ENCODE data around the gene ROBO4.

DNA sequence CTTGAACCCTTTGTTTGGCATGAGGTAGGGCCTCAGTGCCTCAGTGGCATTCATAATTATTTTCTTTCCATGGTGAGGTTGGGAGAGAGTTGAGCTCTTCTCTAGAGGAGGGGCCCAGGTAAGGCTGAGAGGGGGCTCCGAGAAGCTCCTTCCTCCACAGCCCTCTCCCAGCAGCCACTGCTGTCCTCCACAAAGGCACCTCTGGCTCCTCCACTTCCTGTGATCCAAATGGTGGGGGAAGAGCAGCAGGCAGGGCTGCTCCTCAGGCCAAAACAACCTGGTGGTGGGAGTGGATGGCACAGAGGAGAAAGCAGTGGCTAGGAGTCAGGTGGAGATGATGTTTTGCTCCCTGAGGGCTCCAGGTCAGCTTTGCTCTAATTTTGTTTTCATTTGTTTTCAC, 13.3 kb downstream of the ROBO4 start:
- no peak for TF ChIP-seq EZH2 (IDR thresholded peaks at IDR 0.05)
- TF ChIP-seq, protein P1, sequence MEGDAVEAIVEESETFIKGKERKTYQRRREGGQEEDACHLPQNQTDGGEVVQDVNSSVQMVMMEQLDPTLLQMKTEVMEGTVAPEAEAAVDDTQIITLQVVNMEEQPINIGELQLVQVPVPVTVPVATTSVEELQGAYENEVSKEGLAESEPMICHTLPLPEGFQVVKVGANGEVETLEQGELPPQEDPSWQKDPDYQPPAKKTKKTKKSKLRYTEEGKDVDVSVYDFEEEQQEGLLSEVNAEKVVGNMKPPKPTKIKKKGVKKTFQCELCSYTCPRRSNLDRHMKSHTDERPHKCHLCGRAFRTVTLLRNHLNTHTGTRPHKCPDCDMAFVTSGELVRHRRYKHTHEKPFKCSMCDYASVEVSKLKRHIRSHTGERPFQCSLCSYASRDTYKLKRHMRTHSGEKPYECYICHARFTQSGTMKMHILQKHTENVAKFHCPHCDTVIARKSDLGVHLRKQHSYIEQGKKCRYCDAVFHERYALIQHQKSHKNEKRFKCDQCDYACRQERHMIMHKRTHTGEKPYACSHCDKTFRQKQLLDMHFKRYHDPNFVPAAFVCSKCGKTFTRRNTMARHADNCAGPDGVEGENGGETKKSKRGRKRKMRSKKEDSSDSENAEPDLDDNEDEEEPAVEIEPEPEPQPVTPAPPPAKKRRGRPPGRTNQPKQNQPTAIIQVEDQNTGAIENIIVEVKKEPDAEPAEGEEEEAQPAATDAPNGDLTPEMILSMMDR (IDR thresholded peaks at IDR 0.05 in 2 of 3, conservative IDR thresholded peaks at IDR 0.05 in 1 of 3; ENCODE audit: borderline replicate concordance in 1 of 3, insufficient read depth in 1 of 3, low read depth in 2 of 3, low read length in 2 of 3), result no peak
- no peak for TF ChIP-seq POLR2A (IDR thresholded peaks at IDR 0.05; ENCODE audit: borderline replicate concordance, extremely low read depth, insufficient read depth, insufficient read length)
- no peak for TF ChIP-seq POLR2AphosphoS5 (IDR thresholded peaks at IDR 0.05; ENCODE audit: low read depth, low read length)
- no peak for TF ChIP-seq SP1 (IDR thresholded peaks at IDR 0.05; ENCODE audit: low read depth)
- no peak for TF ChIP-seq YY1 (IDR thresholded peaks at IDR 0.05; ENCODE audit: extremely low read depth, insufficient replicate concordance, low read depth, low read length)
- TF ChIP-seq EZH2phosphoT487 (IDR thresholded peaks at IDR 0.05; ENCODE audit: borderline replicate concordance), result no peak
- no peak for TF ChIP-seq RAD21 (IDR thresholded peaks at IDR 0.05; ENCODE audit: low read depth)

All from HCT116 (cell line).